Astrocyte (in vitro differentiated cells and primary cell): ENCODE data around the gene ATP4B. TPM values are rescaled to one million over a fixed set of nuclear protein-coding genes. Genes with fewer than 3 reads are reported as not detected.

Source experiments
- DNase-seq: peaks from one replicate; pipeline ENCODE4 v3.0.0-alpha.2; 2010; ENCODE audit warnings: low read depth
- FAIRE-seq: peaks from 2 replicates; lab custom pipeline; 2011; peaks lifted over from hg19 to GRCh38; lab: Jason Lieb, UNC
- H2AFZ ChIP-seq: 2 replicates; pipeline ENCODE4 v1.6.0; 2012; ENCODE audit warnings: low read depth, low read length, inconsistent platforms
- H3K27ac ChIP-seq: 2 replicates; pipeline ENCODE4 v1.5.1; 2011; ENCODE audit warnings: low read depth, low read length, inconsistent platforms
- H3K27me3 ChIP-seq: 2 replicates; pipeline ENCODE4 v1.6.0; 2011; ENCODE audit warnings: low read length, inconsistent platforms; ENCODE audit not compliant: insufficient read depth
- H3K36me3 ChIP-seq: 2 replicates; pipeline ENCODE4 v1.5.1; 2011; ENCODE audit warnings: low read length, inconsistent platforms; ENCODE audit not compliant: insufficient read depth
- H3K4me1 ChIP-seq: 2 replicates; pipeline ENCODE4 v1.5.1; 2011; ENCODE audit warnings: low read length, inconsistent platforms; ENCODE audit not compliant: insufficient read depth
- H3K4me2 ChIP-seq: 2 replicates; pipeline ENCODE4 v1.6.0; 2012; ENCODE audit warnings: low read length, inconsistent platforms
- H3K4me3 ChIP-seq: 2 replicates; pipeline ENCODE4 v1.5.1; 2011; ENCODE audit warnings: low read depth, mild to moderate bottlenecking, low read length, inconsistent platforms; ENCODE audit not compliant: insufficient read depth
- H3K79me2 ChIP-seq: 2 replicates; pipeline ENCODE4 v1.6.0; 2012; ENCODE audit warnings: mild to moderate bottlenecking, low read length, inconsistent platforms; ENCODE audit not compliant: insufficient read depth
- H3K9ac ChIP-seq: 2 replicates; pipeline ENCODE4 v1.6.0; 2012; ENCODE audit warnings: mild to moderate bottlenecking, low read length, inconsistent platforms
- H3K9me3 ChIP-seq: 2 replicates; pipeline ENCODE4 v1.5.1; 2012; ENCODE audit warnings: low read depth, mild to moderate bottlenecking, low read length, inconsistent platforms; ENCODE audit not compliant: insufficient read depth
- H4K20me1 ChIP-seq: 2 replicates; pipeline ENCODE4 v1.6.0; 2012; ENCODE audit warnings: low read length, inconsistent platforms; ENCODE audit not compliant: insufficient read depth
- H3K27ac Mint-ChIP-seq: one replicate; pipeline ENCODE4 v1.8.0; 2021; ENCODE audit warnings: mild to moderate bottlenecking, mixed read lengths; ENCODE audit not compliant: unreplicated experiment
- H3K27me3 Mint-ChIP-seq: one replicate; pipeline ENCODE4 v1.8.0; 2021; ENCODE audit warnings: low read depth, mixed read lengths; ENCODE audit not compliant: unreplicated experiment
- H3K36me3 Mint-ChIP-seq: one replicate; pipeline ENCODE4 v1.8.0; 2021; ENCODE audit warnings: low read depth, mixed read lengths; ENCODE audit not compliant: unreplicated experiment
- H3K4me1 Mint-ChIP-seq: one replicate; pipeline ENCODE4 v1.8.0; 2021; ENCODE audit warnings: low read depth, mixed read lengths; ENCODE audit not compliant: unreplicated experiment
- H3K4me3 Mint-ChIP-seq: one replicate; pipeline ENCODE4 v1.8.0; 2021; ENCODE audit warnings: mild to moderate bottlenecking, moderate library complexity, mixed read lengths; ENCODE audit not compliant: unreplicated experiment
- H3K9me3 Mint-ChIP-seq: one replicate; pipeline ENCODE4 v1.8.0; 2021; ENCODE audit warnings: mild to moderate bottlenecking, mixed read lengths; ENCODE audit not compliant: unreplicated experiment
- CTCF ChIP-seq: IDR thresholded peaks from 2 replicates; pipeline ENCODE4 v1.5.1; 2011; ENCODE audit warnings: low read depth, mild to moderate bottlenecking, inconsistent platforms, low read length, moderate library complexity; ENCODE audit not compliant: insufficient read depth
- EZH2 ChIP-seq: IDR thresholded peaks from 2 replicates; pipeline ENCODE4 v1.6.1; 2012; ENCODE audit warnings: mild to moderate bottlenecking, low read length, inconsistent platforms; ENCODE audit not compliant: insufficient read depth
- total RNA-seq: library from RNA; stranded (reverse); gene quantifications from 2 replicates; pipeline ENCODE4 v1.2.1, GENCODE V29; 2021

The ATP4B gene
- total RNA-seq, 1 donor from 2014 or later: not detected

GRCh38 chr13:113646921-113647340 lies 11.1 kb downstream of the ATP4B start:
- no peaks in the 10 kb centered on the region for H3K9me3 ChIP-seq
- peaks cover 11% of the 10 kb centered on the region for H3K4me1 ChIP-seq
- Mint-ChIP-seq H3K27ac (no peak overlapping the region), H3K4me1 (no peaks in the 10 kb centered on the region), H3K4me3 (no peak overlapping the region), H3K9me3 (peaks cover 2% of the 10 kb centered on the region), H3K27me3 (no peaks in the 10 kb centered on the region), H3K36me3 (peaks cover 1% of the 10 kb centered on the region)
- H3K4me3 ChIP-seq: no peak overlapping the region
- FAIRE-seq (no peak), DNase-seq (no peak)
- no peaks in the 10 kb centered on the region for H3K79me2 ChIP-seq
- H3K9ac ChIP-seq: no peak overlapping the region
- H2AFZ ChIP-seq: no peak overlapping the region
- H3K36me3 ChIP-seq: peaks cover 2% of the 10 kb centered on the region
- peak overlapping the region; percentile 28 for H3K4me2 ChIP-seq
- H3K27ac ChIP-seq: no peak overlapping the region
- TF ChIP-seq CTCF (no peak), EZH2 (no peak)
- no peaks in the 10 kb centered on the region for H4K20me1 ChIP-seq
- H3K27me3 ChIP-seq: no peaks in the 10 kb centered on the region

GRCh38 chr13:113646376-113646775 lies 11.6 kb downstream of the ATP4B start:
- Histone ChIP-seq H4K20me1 (no peaks in the 10 kb centered on the region), H3K4me2 (no peak overlapping the region), H3K27me3 (no peaks in the 10 kb centered on the region), H3K4me1 (peaks cover 11% of the 10 kb centered on the region), H3K9ac (no peak overlapping the region), H3K27ac (no peak overlapping the region), H3K36me3 (peaks cover 7% of the 10 kb centered on the region), H3K9me3 (no peaks in the 10 kb centered on the region), H2AFZ (no peak overlapping the region), H3K79me2 (no peaks in the 10 kb centered on the region), H3K4me3 (no peak overlapping the region)
- DNase-seq: no peak
- no peak overlapping the region for H3K4me3 Mint-ChIP-seq
- no peaks in the 10 kb centered on the region for H3K4me1 Mint-ChIP-seq
- no peak for TF ChIP-seq EZH2
- TF ChIP-seq CTCF: no peak
- H3K36me3 Mint-ChIP-seq: peaks cover 1% of the 10 kb centered on the region
- no peaks in the 10 kb centered on the region for H3K27me3 Mint-ChIP-seq
- no peak for FAIRE-seq
- H3K27ac Mint-ChIP-seq: no peak overlapping the region
- peaks cover 2% of the 10 kb centered on the region for H3K9me3 Mint-ChIP-seq

- H3K9me3 Mint-ChIP-seq: peaks cover 2% of the 10 kb centered on the region
- no peak overlapping the region for H3K27ac Mint-ChIP-seq
- Histone ChIP-seq H3K4me3 (no peak overlapping the region), H3K36me3 (peaks cover 11% of the 10 kb centered on the region), H3K9ac (no peak overlapping the region), H3K4me2 (no peak overlapping the region), H3K9me3 (no peaks in the 10 kb centered on the region), H2AFZ (no peak overlapping the region), H3K27me3 (no peaks in the 10 kb centered on the region), H3K4me1 (peaks cover 11% of the 10 kb centered on the region), H3K79me2 (no peaks in the 10 kb centered on the region), H4K20me1 (no peaks in the 10 kb centered on the region), H3K27ac (no peak overlapping the region)
- FAIRE-seq: no peak
- H3K27me3 Mint-ChIP-seq: no peaks in the 10 kb centered on the region
- DNase-seq: no peak
- no peak for TF ChIP-seq CTCF
- no peak for TF ChIP-seq EZH2
- H3K36me3 Mint-ChIP-seq: peaks cover 3% of the 10 kb centered on the region
- no peak overlapping the region for H3K4me3 Mint-ChIP-seq
- no peaks in the 10 kb centered on the region for H3K4me1 Mint-ChIP-seq
Observed at GRCh38 chr13:113645329-113645728, 12.7 kb downstream of the ATP4B start.
